GM19043 (cell line): ENCODE measurements around the gene RAPGEF1.

Experiments
- ATAC-seq: cut with Tn5 transposase; IDR thresholded peaks from one replicate; pipeline ENCODE4 v1.9.1; 2021; ENCODE audit warnings: low read depth; ENCODE audit not compliant: unreplicated experiment

The RAPGEF1 gene

GRCh38 chr9:131545003-131545785 lies 194.7 kb downstream of the RAPGEF1 start, which contains the start of gene PRRT1B:
Gene PRRT1B (plus strand): TSS chr9:131545523. CDS start chr9:131545616, 93 bp downstream.
- ATAC-seq, result no peak

- ATAC-seq, result no peak
These were observed 196.7 kb downstream of the RAPGEF1 start for GRCh38 chr9:131543141-131543540.

- ATAC-seq, result no peak
These were observed 200.5 kb downstream of the RAPGEF1 start for GRCh38 chr9:131539223-131539923.

- ATAC-seq, result no peak
These were observed 201.9 kb downstream of the RAPGEF1 start for GRCh38 chr9:131537946-131538345.

- ATAC-seq, result no peak
These were observed 205.1 kb downstream of the RAPGEF1 start for GRCh38 chr9:131534721-131535237.

GRCh38 chr9:131530920-131531832 lies 208.7 kb downstream of the RAPGEF1 start, which contains the start of gene UCK1:
Gene UCK1 (minus strand): TSS chr9:131531263. CDS start chr9:131531174, 89 bp downstream.
- peak; percentile 73 for ATAC-seq

- ATAC-seq, result peak; percentile 22
These were observed 209.3 kb downstream of the RAPGEF1 start for GRCh38 chr9:131530546-131530919.

- ATAC-seq, result no peak
These were observed 210.0 kb downstream of the RAPGEF1 start for GRCh38 chr9:131529597-131530545.

GRCh38 chr9:131528886-131529505 lies 210.9 kb downstream of the RAPGEF1 start:
- no peak for ATAC-seq

- ATAC-seq, result no peak
These were observed 211.7 kb downstream of the RAPGEF1 start for GRCh38 chr9:131528186-131528585.
